Stimulated activated effector memory CD8-positive, alpha-beta T cell treated with anti-CD3 and anti-CD28 coated beads, Interleukin-12 subunit alpha, Interleukin-12 subunit beta, amount 100 ng/mL, for 72 hours (primary cell): ENCODE measurements around the gene RPS27L.

Experiments used
- ATAC-seq: fragments of 150-1000 bp; cut with Tn5 transposase; 2 replicates; pipeline ENCODE4 v1.10.0; 2021
- DNase-seq, 2 donors: peaks; one replicate each; pipeline ENCODE4 v3.0.0; 2021 to 2022; ENCODE audit warnings: low spot score in 2 of 2
- H3K27ac Mint-ChIP-seq: one replicate; pipeline ENCODE4 v1.8.0; 2022; ENCODE audit warnings: mild to moderate bottlenecking, mixed read lengths
- H3K36me3 Mint-ChIP-seq: one replicate; pipeline ENCODE4 v1.8.0; 2022; ENCODE audit warnings: mild to moderate bottlenecking, mixed read lengths
- H3K4me1 Mint-ChIP-seq: one replicate; pipeline ENCODE4 v1.8.0; 2022; ENCODE audit warnings: mixed read lengths
- H3K4me3 Mint-ChIP-seq: one replicate; pipeline ENCODE4 v1.8.0; 2022; ENCODE audit warnings: mild to moderate bottlenecking, mixed read lengths
- H3K9me3 Mint-ChIP-seq: one replicate; pipeline ENCODE4 v1.8.0; 2022; ENCODE audit warnings: mixed read lengths

Gene RPS27L

GRCh38 chr15:63134245-63134985 is 22.9 kb downstream of the RPS27L start:
- Mint-ChIP-seq H3K4me1 (peaks cover 13% of the 10 kb centered on the region), H3K9me3 (no peaks in the 10 kb centered on the region), H3K27ac (no peak overlapping the region), H3K4me3 (no peak overlapping the region), H3K36me3 (peaks cover 53% of the 10 kb centered on the region)
- DNase-seq, result no peak
- ATAC-seq, result no peak

- ATAC-seq (no peak), DNase-seq (no peak)
- no peak overlapping the region for H3K4me3 Mint-ChIP-seq
- no peaks in the 10 kb centered on the region for H3K9me3 Mint-ChIP-seq
- no peak overlapping the region for H3K27ac Mint-ChIP-seq
- H3K4me1 Mint-ChIP-seq, result peaks cover 13% of the 10 kb centered on the region
- H3K36me3 Mint-ChIP-seq, result peaks cover 59% of the 10 kb centered on the region
These were observed 23.5 kb downstream of the RPS27L start for GRCh38 chr15:63133786-63134185.

GRCh38 chr15:63126726-63127125 is 30.6 kb downstream of the RPS27L start:
- ATAC-seq (no peak), DNase-seq (no peak)
- Mint-ChIP-seq H3K36me3 (peaks cover 92% of the 10 kb centered on the region), H3K4me1 (peaks cover 7% of the 10 kb centered on the region), H3K27ac (no peak overlapping the region), H3K9me3 (no peaks in the 10 kb centered on the region), H3K4me3 (no peak overlapping the region)

- Mint-ChIP-seq H3K4me1 (peaks cover 16% of the 10 kb centered on the region), H3K9me3 (peaks cover 4% of the 10 kb centered on the region), H3K4me3 (no peak overlapping the region), H3K36me3 (peaks cover 79% of the 10 kb centered on the region), H3K27ac (no peak overlapping the region)
- DNase-seq, result peak in 1 of 2 donors; percentile 40
- ATAC-seq, result no peak
These were observed 32.8 kb downstream of the RPS27L start for GRCh38 chr15:63124506-63124905.

GRCh38 chr15:63122002-63122875 is 35.0 kb downstream of the RPS27L start:
- Mint-ChIP-seq H3K4me3 (peak overlapping the region; percentile 70), H3K9me3 (peaks cover 7% of the 10 kb centered on the region), H3K27ac (peak overlapping the region; percentile 80), H3K36me3 (peaks cover 57% of the 10 kb centered on the region), H3K4me1 (peaks cover 16% of the 10 kb centered on the region)
- DNase-seq (peak; percentile 89 to 95), ATAC-seq (peak; percentile 92)

- H3K36me3 Mint-ChIP-seq, result peaks cover 50% of the 10 kb centered on the region
- H3K27ac Mint-ChIP-seq, result peak within 1 kb of the TSS; percentile 80
- peak within 1 kb of the TSS; percentile 70 for H3K4me3 Mint-ChIP-seq
- peaks cover 16% of the 10 kb centered on the region for H3K4me1 Mint-ChIP-seq
- H3K9me3 Mint-ChIP-seq, result peaks cover 7% of the 10 kb centered on the region
- DNase-seq (peak; percentile 66 to 89), ATAC-seq (peak; percentile 94)
These were observed 35.8 kb downstream of the RPS27L start, which contains the start of gene LACTB for GRCh38 chr15:63121382-63122001. Gene LACTB, plus strand, starts transcription at chr15:63121861. Its CDS starts 11 bp downstream, at chr15:63121872.

GRCh38 chr15:63118854-63119253 is 38.4 kb downstream of the RPS27L start:
- Mint-ChIP-seq H3K9me3 (peaks cover 7% of the 10 kb centered on the region), H3K27ac (no peak overlapping the region), H3K36me3 (peaks cover 23% of the 10 kb centered on the region), H3K4me1 (peaks cover 16% of the 10 kb centered on the region), H3K4me3 (no peak overlapping the region)
- ATAC-seq (no peak), DNase-seq (peak in 1 of 2 donors; percentile 30)

- H3K27ac Mint-ChIP-seq, result no peak overlapping the region
- H3K36me3 Mint-ChIP-seq, result no peaks in the 10 kb centered on the region
- no peak for ATAC-seq
- peaks cover 3% of the 10 kb centered on the region for H3K9me3 Mint-ChIP-seq
- DNase-seq, result no peak
- H3K4me1 Mint-ChIP-seq, result no peaks in the 10 kb centered on the region
- no peak overlapping the region for H3K4me3 Mint-ChIP-seq
These were observed 42.8 kb downstream of the RPS27L start for GRCh38 chr15:63114465-63114864.

- no peaks in the 10 kb centered on the region for H3K4me1 Mint-ChIP-seq
- H3K9me3 Mint-ChIP-seq, result no peaks in the 10 kb centered on the region
- DNase-seq (no peak), ATAC-seq (no peak)
- H3K36me3 Mint-ChIP-seq, result no peaks in the 10 kb centered on the region
- no peak overlapping the region for H3K4me3 Mint-ChIP-seq
- H3K27ac Mint-ChIP-seq, result no peak overlapping the region
These were observed 44.4 kb downstream of the RPS27L start for GRCh38 chr15:63112871-63113270.

GRCh38 chr15:63111481-63111880 is 45.8 kb downstream of the RPS27L start:
- ATAC-seq (no peak), DNase-seq (no peak)
- Mint-ChIP-seq H3K27ac (no peak overlapping the region), H3K4me1 (no peaks in the 10 kb centered on the region), H3K36me3 (no peaks in the 10 kb centered on the region), H3K9me3 (no peaks in the 10 kb centered on the region), H3K4me3 (no peak overlapping the region)

GRCh38 chr15:63110428-63111026 is 46.8 kb downstream of the RPS27L start:
- DNase-seq (no peak), ATAC-seq (no peak)
- no peaks in the 10 kb centered on the region for H3K36me3 Mint-ChIP-seq

GRCh38 chr15:63109920-63110319 is 47.4 kb downstream of the RPS27L start:
- Mint-ChIP-seq H3K4me3 (no peak overlapping the region), H3K9me3 (no peaks in the 10 kb centered on the region), H3K27ac (no peak overlapping the region), H3K36me3 (no peaks in the 10 kb centered on the region), H3K4me1 (no peaks in the 10 kb centered on the region)
- ATAC-seq (no peak), DNase-seq (no peak)

More at GRCh38 chr15:63110428-63111026, 46.8 kb downstream of the RPS27L start:
- no peaks in the 10 kb centered on the region for H3K4me1 Mint-ChIP-seq
- no peak overlapping the region for H3K27ac Mint-ChIP-seq
- H3K9me3 Mint-ChIP-seq, result no peaks in the 10 kb centered on the region
- no peak overlapping the region for H3K4me3 Mint-ChIP-seq

GRCh38 chr15:63109498-63109897 is 47.8 kb downstream of the RPS27L start:
- Mint-ChIP-seq H3K9me3 (no peaks in the 10 kb centered on the region), H3K27ac (no peak overlapping the region), H3K4me3 (no peak overlapping the region), H3K36me3 (no peaks in the 10 kb centered on the region), H3K4me1 (no peaks in the 10 kb centered on the region)
- no peak for ATAC-seq
- no peak for DNase-seq

GRCh38 chr15:63107895-63108546 is 49.3 kb downstream of the RPS27L start:
- Mint-ChIP-seq H3K36me3 (no peaks in the 10 kb centered on the region), H3K4me3 (no peak overlapping the region), H3K27ac (no peak overlapping the region), H3K4me1 (no peaks in the 10 kb centered on the region), H3K9me3 (no peaks in the 10 kb centered on the region)
- ATAC-seq (no peak), DNase-seq (no peak)
